Ascending aorta (tissue), 2 donors: Measurements from ENCODE around the gene HLA-F. TPM values are rescaled to one million over a fixed set of nuclear protein-coding genes. Genes with fewer than 3 reads are reported as not detected.

Experiments
- DNase-seq, 2 donors: peaks; one replicate each; pipeline ENCODE4 v3.0.0-alpha.2; 2019; ENCODE audit warnings: low spot score in 2 of 2
- H3K27ac ChIP-seq, 2 donors: fragments of 200-600 bp; sonication (generic); one replicate each; pipeline ENCODE4 v1.5.1; 2016 to 2017; ENCODE audit warnings: mild to moderate bottlenecking in 1 of 2
- H3K27me3 ChIP-seq: fragments of 200-600 bp; sonication (generic); one replicate; pipeline ENCODE4 v1.5.1; 2017
- H3K36me3 ChIP-seq, 2 donors: fragments of 200-600 bp; sonication (generic); one replicate each; pipeline ENCODE4 v1.5.1; 2016
- H3K4me1 ChIP-seq, 2 donors: fragments of 200-600 bp; sonication (generic); one replicate each; pipeline ENCODE4 v1.5.1; 2016 to 2017; ENCODE audit warnings: mild to moderate bottlenecking in 1 of 2
- H3K4me3 ChIP-seq, 2 donors: fragments of 200-600 bp; sonication (generic); one replicate each; pipeline ENCODE4 v1.5.1; 2016 to 2017; ENCODE audit warnings: mild to moderate bottlenecking in 1 of 2
- H3K9me3 ChIP-seq, 2 donors: fragments of 200-600 bp; sonication (generic); one replicate each; pipeline ENCODE4 v1.5.1; 2016
- intact Hi-C: fragments of 100-400 bp; cut with DNase I; formaldehyde crosslinking; loops from one replicate; pipeline ENCODE4 v1.15.1; 2023
- total RNA-seq: library from RNA; depleted of rRNA; stranded (reverse); fragments of >200 nt; gene quantifications from one replicate; pipeline ENCODE4 v1.1.0, GENCODE V29; 2016
- TF ChIP-seq, protein P1 (sequence below), 3 experiments: fragments of 200-600 bp in 2 of 3; fragments of 450-650 bp in 1 of 3; sonication (generic) in 2 of 3; IDR thresholded peaks; one replicate each; pipeline ENCODE4 v1.5.1; 2016 to 2019; ENCODE audit warnings: antibody characterized with exemption in 3 of 3, mild to moderate bottlenecking in 1 of 3, moderate library complexity in 1 of 3

HLA-F gene
- total RNA-seq, 1 donor from 2014 or later: 75.0 TPM

DNA sequence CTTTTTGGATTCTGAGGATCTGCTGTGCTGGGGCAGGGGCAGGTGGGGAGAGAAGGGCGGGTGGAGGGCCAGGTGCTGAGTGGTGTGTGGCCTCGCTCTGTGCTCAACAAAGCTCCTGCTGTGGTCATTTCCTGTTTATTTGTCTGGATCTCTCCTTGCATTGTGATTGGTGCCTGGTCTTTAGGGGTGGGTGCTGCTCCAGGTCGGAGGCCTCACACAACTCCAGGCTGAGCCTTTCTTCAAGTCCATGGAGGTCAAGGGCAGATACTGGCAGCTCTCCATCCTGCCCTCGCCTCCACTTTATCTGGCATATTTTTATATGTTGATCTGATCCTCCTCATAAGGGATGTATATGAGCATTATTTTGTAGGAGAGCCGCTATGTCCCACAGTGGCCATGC, 36.2 kb downstream of the HLA-F start:
- Histone ChIP-seq H3K27me3 (no peaks in the 10 kb centered on the region), H3K4me3 (no peak overlapping the region), H3K27ac (no peak overlapping the region), H3K36me3 (no peaks in the 10 kb centered on the region), H3K4me1 (peaks cover 0 to 13% of the 10 kb centered on the region in 2 donors), H3K9me3 (no peaks in the 10 kb centered on the region)
- intact Hi-C loops: loop anchor here (10.0 kb wide), 1 partner anchor 1445 kb away; no protein-coding TSS in a partner anchor
- DNase-seq: no peak
- TF ChIP-seq, protein P1, sequence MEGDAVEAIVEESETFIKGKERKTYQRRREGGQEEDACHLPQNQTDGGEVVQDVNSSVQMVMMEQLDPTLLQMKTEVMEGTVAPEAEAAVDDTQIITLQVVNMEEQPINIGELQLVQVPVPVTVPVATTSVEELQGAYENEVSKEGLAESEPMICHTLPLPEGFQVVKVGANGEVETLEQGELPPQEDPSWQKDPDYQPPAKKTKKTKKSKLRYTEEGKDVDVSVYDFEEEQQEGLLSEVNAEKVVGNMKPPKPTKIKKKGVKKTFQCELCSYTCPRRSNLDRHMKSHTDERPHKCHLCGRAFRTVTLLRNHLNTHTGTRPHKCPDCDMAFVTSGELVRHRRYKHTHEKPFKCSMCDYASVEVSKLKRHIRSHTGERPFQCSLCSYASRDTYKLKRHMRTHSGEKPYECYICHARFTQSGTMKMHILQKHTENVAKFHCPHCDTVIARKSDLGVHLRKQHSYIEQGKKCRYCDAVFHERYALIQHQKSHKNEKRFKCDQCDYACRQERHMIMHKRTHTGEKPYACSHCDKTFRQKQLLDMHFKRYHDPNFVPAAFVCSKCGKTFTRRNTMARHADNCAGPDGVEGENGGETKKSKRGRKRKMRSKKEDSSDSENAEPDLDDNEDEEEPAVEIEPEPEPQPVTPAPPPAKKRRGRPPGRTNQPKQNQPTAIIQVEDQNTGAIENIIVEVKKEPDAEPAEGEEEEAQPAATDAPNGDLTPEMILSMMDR (IDR thresholded peaks at IDR 0.05): no peak

DNA sequence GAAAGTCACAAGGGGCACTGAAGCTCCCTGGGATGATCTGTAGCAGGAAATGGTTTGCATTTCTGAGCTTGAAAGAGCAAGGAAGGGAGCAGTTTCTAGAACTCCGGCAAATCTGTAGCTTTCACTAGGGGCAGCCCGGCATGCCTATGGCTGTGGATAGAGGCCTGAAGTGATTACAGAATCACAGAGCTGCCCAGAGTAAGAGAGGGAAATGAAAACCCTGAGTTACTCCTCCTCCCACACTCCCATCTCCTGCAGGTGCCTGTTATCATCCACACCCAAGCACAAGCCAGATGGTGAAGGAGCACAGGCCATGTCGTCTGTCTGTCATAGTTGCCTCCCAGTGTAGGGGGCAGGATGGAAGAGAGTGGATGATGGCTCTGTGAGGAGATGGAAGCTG, 37.1 kb downstream of the HLA-F start:
- intact Hi-C loops: loop anchor here (5.0 kb wide), 1 partner anchor 38 kb away; the partner anchor contains the start of gene HLA-F
- TF ChIP-seq, protein P1 (IDR thresholded peaks at IDR 0.05): no peak
- Histone ChIP-seq H3K4me3 (no peak overlapping the region), H3K27me3 (no peaks in the 10 kb centered on the region), H3K4me1 (peaks cover 0 to 13% of the 10 kb centered on the region in 2 donors), H3K36me3 (no peaks in the 10 kb centered on the region), H3K9me3 (no peaks in the 10 kb centered on the region), H3K27ac (no peak overlapping the region)
- no peak for DNase-seq

DNA sequence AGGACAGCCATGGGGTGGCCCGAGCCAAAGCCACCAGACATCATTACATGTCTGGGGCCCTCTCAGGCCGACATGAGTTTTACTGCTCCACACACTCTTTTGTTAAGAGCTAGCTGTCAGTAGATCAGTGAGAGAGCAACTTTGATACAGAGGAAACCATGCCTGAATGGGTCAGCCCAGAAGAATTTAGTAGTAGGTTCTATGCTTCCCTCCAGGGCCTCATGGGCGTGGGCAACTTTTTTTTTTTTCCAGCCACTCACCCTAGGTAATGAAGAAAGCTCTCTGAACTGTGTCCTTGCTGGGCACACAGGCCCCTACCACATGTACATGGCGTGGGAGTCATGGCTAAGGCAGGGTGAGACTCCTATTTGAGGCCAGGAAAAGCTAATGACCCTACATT, 38.8 kb downstream of the HLA-F start:
- Histone ChIP-seq H3K4me1 (peaks cover 0 to 13% of the 10 kb centered on the region in 2 donors), H3K36me3 (no peaks in the 10 kb centered on the region), H3K9me3 (no peaks in the 10 kb centered on the region), H3K27ac (no peak overlapping the region), H3K27me3 (no peaks in the 10 kb centered on the region), H3K4me3 (no peak overlapping the region)
- TF ChIP-seq, protein P1 (IDR thresholded peaks at IDR 0.05): no peak
- intact Hi-C loops: loop anchor here (5.0 kb wide), 1 partner anchor 40 kb away; the partner anchor contains the start of gene HLA-F
- DNase-seq: no peak

DNA sequence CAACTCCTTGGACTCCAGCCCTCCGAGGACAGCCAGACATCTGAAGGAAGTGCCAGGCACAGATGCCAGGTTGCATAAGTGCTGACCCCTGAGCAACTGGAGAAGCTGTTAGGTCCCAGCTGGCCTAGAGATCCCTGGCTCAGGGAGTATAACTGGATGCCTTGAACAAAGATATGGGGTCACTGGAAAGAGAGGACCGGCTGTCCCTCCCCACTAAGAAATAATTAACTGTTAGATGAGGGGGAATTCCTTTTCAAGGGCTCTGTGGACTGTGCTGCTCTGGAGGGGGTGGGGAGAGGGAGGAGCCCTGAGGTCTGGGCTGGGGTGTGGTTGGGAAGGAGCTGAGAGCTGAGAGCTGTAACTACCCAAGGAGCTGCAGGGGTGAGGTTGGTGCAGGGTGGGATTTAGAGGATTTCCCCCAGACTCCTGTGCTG, 39.6 kb downstream of the HLA-F start:
- Histone ChIP-seq H3K27ac (peak overlapping the region; percentile 56 to 74), H3K9me3 (no peaks in the 10 kb centered on the region), H3K36me3 (no peaks in the 10 kb centered on the region), H3K4me1 (peaks cover 0 to 13% of the 10 kb centered on the region in 2 donors), H3K4me3 (no peak overlapping the region), H3K27me3 (no peaks in the 10 kb centered on the region)
- DNase-seq: no peak
- intact Hi-C loops: loop anchor here (5.0 kb wide), 1 partner anchor 40 kb away; the partner anchor contains the start of gene HLA-F
- TF ChIP-seq, protein P1 (IDR thresholded peaks at IDR 0.05): no peak

DNA sequence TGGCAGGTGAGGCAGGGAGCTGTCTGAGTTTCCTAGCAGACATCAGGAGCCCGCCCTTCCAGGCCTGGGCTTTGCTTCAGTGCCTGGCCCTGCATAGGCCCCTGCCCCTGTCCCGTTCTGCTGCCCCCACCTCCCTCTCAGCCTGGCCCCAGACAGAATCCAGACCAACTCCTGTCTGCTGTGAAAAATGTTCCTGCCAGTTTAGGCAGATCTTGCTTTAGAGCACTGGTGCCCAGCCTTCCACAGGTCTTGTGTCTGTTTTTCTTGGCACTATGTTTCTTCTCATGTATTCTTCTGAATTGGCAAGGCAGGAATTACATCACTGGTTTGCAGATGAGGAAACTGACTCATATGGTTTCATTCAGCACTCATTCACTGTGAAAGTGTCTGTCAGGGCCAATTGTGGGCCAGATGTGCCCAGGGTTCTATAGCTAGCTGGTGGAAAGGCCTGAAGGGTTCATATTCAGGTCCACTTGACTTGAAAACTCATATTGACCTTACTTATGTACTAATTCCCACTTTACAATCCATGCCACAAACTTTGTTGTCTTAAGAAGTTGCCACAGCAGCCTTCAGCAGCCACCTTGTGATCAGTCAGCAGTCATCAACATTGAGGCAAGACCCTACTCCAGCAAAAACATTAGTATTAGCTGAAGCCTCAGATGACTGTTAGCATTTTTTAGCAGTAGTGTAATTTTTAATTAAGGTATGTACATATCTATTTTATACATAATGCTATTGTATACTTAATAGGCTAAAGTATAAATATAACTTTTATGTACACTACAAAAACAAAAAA, 40.5 kb downstream of the HLA-F start:
- Histone ChIP-seq H3K4me1 (peaks cover 0 to 13% of the 10 kb centered on the region in 2 donors), H3K4me3 (no peak overlapping the region), H3K9me3 (no peaks in the 10 kb centered on the region), H3K27ac (peak overlapping the region; percentile 56 to 74), H3K27me3 (no peaks in the 10 kb centered on the region), H3K36me3 (no peaks in the 10 kb centered on the region)
- TF ChIP-seq, protein P1 (IDR thresholded peaks at IDR 0.05): no peak
- intact Hi-C loops: loop anchor here (5.0 kb wide), 1 partner anchor 41 kb away; the partner anchor contains the start of gene HLA-F
- DNase-seq: no peak
